ENCODE measurements around the gene PSTPIP2. TPM values are rescaled to one million over a fixed set of nuclear protein-coding genes. Genes with fewer than 3 reads are reported as not detected.

PSTPIP2 gene
- total RNA-seq, result 14.3 TPM
- polyA plus RNA-seq, result 10 to 100 TPM; 10.3 to 16.1 (median 11.9) TPM

GRCh38 chr18:46071653-46072375 lies at the start of gene PSTPIP2:
TSS of gene PSTPIP2 (minus strand) at chr18:46072260. CDS start at chr18:46072188, 72 bp downstream.
- Mint-ChIP-seq H3K4me1 (peaks cover 6 to 46% (median 23%) of the 10 kb centered on the region in 4 donors), H3K27me3 (peaks cover 14% of the 10 kb centered on the region), H3K36me3 (peaks cover 9% of the 10 kb centered on the region), H3K27ac (peak within 1 kb of the TSS; percentile 68 to 90 (median 76)), H3K9me3 (peaks cover 0 to 1% (median 0%) of the 10 kb centered on the region in 7 donors), H3K4me3 (peak within 1 kb of the TSS; percentile 69 to 90 (median 88))
- DNase-seq (peak; percentile 39 to 75 (median 63)), ATAC-seq (ENCODE audit: low read depth in 2 of 2) (peak; percentile 73 to 79)
- H3K9me3 ChIP-seq (ENCODE audit: control insufficient read depth in 2 of 2, low read length in 2 of 2), result no peaks in the 10 kb centered on the region
- H3K4me1 ChIP-seq (ENCODE audit: control insufficient read depth, insufficient read depth, low read length, poor library complexity, severe bottlenecking), result peaks cover 34% of the 10 kb centered on the region
- H3K4me3 ChIP-seq (ENCODE audit: low read depth, low read length), result peak within 1 kb of the TSS; percentile 42
- H3K27ac ChIP-seq (ENCODE audit: insufficient read depth, low read length, poor library complexity, severe bottlenecking), result no peak within 1 kb of the TSS
- H3K36me3 ChIP-seq (ENCODE audit: control insufficient read depth, insufficient read depth, low read length), result no peaks in the 10 kb centered on the region
- H3K27me3 ChIP-seq (ENCODE audit: control insufficient read depth, insufficient read depth, low read length), result no peaks in the 10 kb centered on the region

- Mint-ChIP-seq H3K36me3 (peaks cover 28% of the 10 kb centered on the region), H3K27me3 (no peaks in the 10 kb centered on the region), H3K4me1 (peaks cover 2 to 29% (median 15%) of the 10 kb centered on the region in 4 donors), H3K27ac (no peak overlapping the region), H3K9me3 (peaks cover 0 to 2% (median 0%) of the 10 kb centered on the region in 7 donors), H3K4me3 (no peak overlapping the region)
- H3K4me3 ChIP-seq (ENCODE audit: low read depth, low read length), result no peak overlapping the region
- H3K4me1 ChIP-seq (ENCODE audit: control insufficient read depth, insufficient read depth, low read length, poor library complexity, severe bottlenecking), result no peaks in the 10 kb centered on the region
- no peak for DNase-seq
- no peak overlapping the region for H3K27ac ChIP-seq (ENCODE audit: insufficient read depth, low read length, poor library complexity, severe bottlenecking)
- peaks cover 25% of the 10 kb centered on the region for H3K36me3 ChIP-seq (ENCODE audit: control insufficient read depth, insufficient read depth, low read length)
- H3K9me3 ChIP-seq (ENCODE audit: control insufficient read depth in 2 of 2, low read length in 2 of 2), result no peaks in the 10 kb centered on the region
- H3K27me3 ChIP-seq (ENCODE audit: control insufficient read depth, insufficient read depth, low read length), result no peaks in the 10 kb centered on the region
- ATAC-seq (ENCODE audit: low read depth in 2 of 2), result no peak
These were observed 41.7 kb upstream of the PSTPIP2 start for GRCh38 chr18:46113751-46114150.

- Mint-ChIP-seq H3K4me3 (no peak overlapping the region), H3K27me3 (no peaks in the 10 kb centered on the region), H3K9me3 (no peaks in the 10 kb centered on the region), H3K27ac (no peak overlapping the region), H3K36me3 (peaks cover 24% of the 10 kb centered on the region), H3K4me1 (peaks cover 8 to 58% (median 27%) of the 10 kb centered on the region in 4 donors)
- ATAC-seq (ENCODE audit: low read depth in 2 of 2), result no peak
- no peak overlapping the region for H3K4me3 ChIP-seq (ENCODE audit: low read depth, low read length)
- H3K27ac ChIP-seq (ENCODE audit: insufficient read depth, low read length, poor library complexity, severe bottlenecking), result no peak overlapping the region
- H3K27me3 ChIP-seq (ENCODE audit: control insufficient read depth, insufficient read depth, low read length), result no peaks in the 10 kb centered on the region
- peaks cover 22% of the 10 kb centered on the region for H3K36me3 ChIP-seq (ENCODE audit: control insufficient read depth, insufficient read depth, low read length)
- no peak for DNase-seq
- no peaks in the 10 kb centered on the region for H3K9me3 ChIP-seq (ENCODE audit: control insufficient read depth in 2 of 2, low read length in 2 of 2)
- H3K4me1 ChIP-seq (ENCODE audit: control insufficient read depth, insufficient read depth, low read length, poor library complexity, severe bottlenecking), result peaks cover 7% of the 10 kb centered on the region
These were observed 38.3 kb upstream of the PSTPIP2 start for GRCh38 chr18:46110406-46110805.

- Mint-ChIP-seq H3K27me3 (no peaks in the 10 kb centered on the region), H3K4me3 (peak overlapping the region in 1 of 4 donors; percentile 53), H3K4me1 (peaks cover 13 to 68% (median 35%) of the 10 kb centered on the region in 4 donors), H3K27ac (peak overlapping the region in 2 of 3 donors; percentile 8 to 44), H3K9me3 (no peaks in the 10 kb centered on the region), H3K36me3 (peaks cover 17% of the 10 kb centered on the region)
- Histone ChIP-seq H3K27me3 (ENCODE audit: control insufficient read depth, insufficient read depth, low read length) (no peaks in the 10 kb centered on the region), H3K4me1 (ENCODE audit: control insufficient read depth, insufficient read depth, low read length, poor library complexity, severe bottlenecking) (peaks cover 15% of the 10 kb centered on the region), H3K4me3 (ENCODE audit: low read depth, low read length) (no peak overlapping the region), H3K9me3 (ENCODE audit: control insufficient read depth in 2 of 2, low read length in 2 of 2) (no peaks in the 10 kb centered on the region), H3K36me3 (ENCODE audit: control insufficient read depth, insufficient read depth, low read length) (peaks cover 14% of the 10 kb centered on the region), H3K27ac (ENCODE audit: insufficient read depth, low read length, poor library complexity, severe bottlenecking) (no peak overlapping the region)
- DNase-seq, result no peak
- no peak for ATAC-seq (ENCODE audit: low read depth in 2 of 2)
These were observed 37.3 kb upstream of the PSTPIP2 start for GRCh38 chr18:46109386-46109785.

- Mint-ChIP-seq H3K4me1 (peaks cover 8 to 53% (median 30%) of the 10 kb centered on the region in 4 donors), H3K4me3 (peak within 1 kb of the TSS; percentile 94 to 99 (median 98)), H3K9me3 (no peaks in the 10 kb centered on the region), H3K36me3 (peaks cover 8% of the 10 kb centered on the region), H3K27me3 (no peaks in the 10 kb centered on the region), H3K27ac (peak within 1 kb of the TSS; percentile 92 to 98 (median 96))
- peak within 1 kb of the TSS; percentile 72 for H3K27ac ChIP-seq (ENCODE audit: insufficient read depth, low read length, poor library complexity, severe bottlenecking)
- peak; percentile 92 to 93 for ATAC-seq (ENCODE audit: low read depth in 2 of 2)
- H3K4me3 ChIP-seq (ENCODE audit: low read depth, low read length), result peak within 1 kb of the TSS; percentile 98
- peaks cover 19% of the 10 kb centered on the region for H3K4me1 ChIP-seq (ENCODE audit: control insufficient read depth, insufficient read depth, low read length, poor library complexity, severe bottlenecking)
- no peaks in the 10 kb centered on the region for H3K27me3 ChIP-seq (ENCODE audit: control insufficient read depth, insufficient read depth, low read length)
- no peaks in the 10 kb centered on the region for H3K36me3 ChIP-seq (ENCODE audit: control insufficient read depth, insufficient read depth, low read length)
- DNase-seq, result peak; percentile 72 to 82 (median 80)
- H3K9me3 ChIP-seq (ENCODE audit: control insufficient read depth in 2 of 2, low read length in 2 of 2), result no peaks in the 10 kb centered on the region
These were observed 32.3 kb upstream of the PSTPIP2 start, which contains the start of gene HAUS1 for GRCh38 chr18:46104128-46104911. TSS of gene HAUS1 (plus strand) at chr18:46104385. CDS start at chr18:46104412, 27 bp downstream.

- no peak for ATAC-seq (ENCODE audit: low read depth in 2 of 2)
- H3K36me3 Mint-ChIP-seq, result peaks cover 12% of the 10 kb centered on the region
- no peaks in the 10 kb centered on the region for H3K27me3 Mint-ChIP-seq
- H3K36me3 ChIP-seq (ENCODE audit: control insufficient read depth, insufficient read depth, low read length), result peaks cover 3% of the 10 kb centered on the region
- H3K4me1 ChIP-seq (ENCODE audit: control insufficient read depth, insufficient read depth, low read length, poor library complexity, severe bottlenecking), result peaks cover 40% of the 10 kb centered on the region
- no peak overlapping the region for H3K27ac ChIP-seq (ENCODE audit: insufficient read depth, low read length, poor library complexity, severe bottlenecking)
- H3K4me1 Mint-ChIP-seq, result peaks cover 8 to 49% (median 25%) of the 10 kb centered on the region in 4 donors
- peaks cover 0 to 2% (median 0%) of the 10 kb centered on the region in 7 donors for H3K9me3 Mint-ChIP-seq
- peak overlapping the region in 1 of 4 donors; percentile 98 for H3K4me3 Mint-ChIP-seq
- H3K27ac Mint-ChIP-seq, result no peak overlapping the region
- H3K27me3 ChIP-seq (ENCODE audit: control insufficient read depth, insufficient read depth, low read length), result no peaks in the 10 kb centered on the region
- no peak for DNase-seq
- no peaks in the 10 kb centered on the region for H3K9me3 ChIP-seq (ENCODE audit: control insufficient read depth in 2 of 2, low read length in 2 of 2)
- no peak overlapping the region for H3K4me3 ChIP-seq (ENCODE audit: low read depth, low read length)
These were observed 27.4 kb upstream of the PSTPIP2 start for GRCh38 chr18:46099463-46099862.

GRCh38 chr18:46098616-46098933 lies 26.5 kb upstream of the PSTPIP2 start:
- Mint-ChIP-seq H3K36me3 (peaks cover 16% of the 10 kb centered on the region), H3K27ac (peak overlapping the region; percentile 96 to 98 (median 98)), H3K4me1 (peaks cover 12 to 50% (median 24%) of the 10 kb centered on the region in 4 donors), H3K9me3 (peaks cover 0 to 2% (median 0%) of the 10 kb centered on the region in 7 donors), H3K27me3 (no peaks in the 10 kb centered on the region), H3K4me3 (peak overlapping the region; percentile 95 to 99 (median 98))
- ATAC-seq (ENCODE audit: low read depth in 2 of 2), result no peak
- Histone ChIP-seq H3K36me3 (ENCODE audit: control insufficient read depth, insufficient read depth, low read length) (peaks cover 7% of the 10 kb centered on the region), H3K9me3 (ENCODE audit: control insufficient read depth in 2 of 2, low read length in 2 of 2) (no peaks in the 10 kb centered on the region), H3K4me3 (ENCODE audit: low read depth, low read length) (peak overlapping the region; percentile 95), H3K27me3 (ENCODE audit: control insufficient read depth, insufficient read depth, low read length) (no peaks in the 10 kb centered on the region), H3K4me1 (ENCODE audit: control insufficient read depth, insufficient read depth, low read length, poor library complexity, severe bottlenecking) (peaks cover 42% of the 10 kb centered on the region), H3K27ac (ENCODE audit: insufficient read depth, low read length, poor library complexity, severe bottlenecking) (peak overlapping the region; percentile 89)
- DNase-seq, result no peak

All from CD4-positive, CD25-positive, alpha-beta regulatory T cell (primary cell).